GM23338 (cell line): ENCODE results near the gene AFAP1.
A peak's percentile ranks its signal among the peaks of the same experiment; 100 is the strongest.

Experiments used
- JUNB ChIP-seq: IDR thresholded peaks from one replicate; pipeline ENCODE4 v1.6.1; 2016; ENCODE audit warnings: antibody characterized with exemption; ENCODE audit not compliant: unreplicated experiment
- ZNF331 ChIP-seq: fragments of 250-450 bp; sonication (Bioruptor Pico); IDR thresholded peaks from 2 replicates; pipeline ENCODE4 v1.5.0; 2020; ENCODE audit warnings: low read depth, mild to moderate bottlenecking, moderate library complexity
- TF ChIP-seq, protein P1 (sequence below), 2 experiments: fragments of 200-600 bp in 1 of 2; sonication (generic) in 1 of 2; conservative IDR thresholded peaks; 2 replicates each; pipeline versions ENCODE4 v1.5.1 to v1.6.1; 2016 to 2017; ENCODE audit warnings: antibody characterized with exemption in 2 of 2, low read depth in 2 of 2, mild to moderate bottlenecking in 2 of 2, moderate library complexity in 1 of 2
- TF ChIP-seq, protein P2 (sequence below): IDR thresholded peaks from one replicate; pipeline ENCODE4 v1.6.1; 2018; ENCODE audit warnings: antibody characterized with exemption; ENCODE audit not compliant: unreplicated experiment

DNA sequence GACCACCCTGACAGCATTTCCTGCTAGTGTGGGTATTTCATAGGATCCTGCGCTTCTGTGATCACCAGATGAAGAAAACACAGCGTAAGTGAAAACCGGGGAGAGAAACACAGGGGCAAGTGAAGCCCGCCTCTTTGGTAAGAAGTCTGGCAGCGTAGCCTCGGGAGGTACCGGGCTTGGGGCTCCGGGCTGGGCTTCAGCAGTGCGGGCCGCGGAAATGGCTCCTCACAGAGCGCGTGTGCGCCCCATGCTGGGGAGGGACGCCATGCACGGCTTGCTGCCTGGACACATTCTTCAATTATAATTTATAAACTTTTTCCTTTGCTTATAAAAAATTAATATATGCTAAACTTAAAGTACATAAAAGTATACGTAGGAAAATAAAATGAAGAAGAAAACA is 151.5 kb downstream of the AFAP1 start:
- TF ChIP-seq ZNF331 (CRISPR knock-in tag) (no peak), JUNB (no peak)
- TF ChIP-seq, protein P1, sequence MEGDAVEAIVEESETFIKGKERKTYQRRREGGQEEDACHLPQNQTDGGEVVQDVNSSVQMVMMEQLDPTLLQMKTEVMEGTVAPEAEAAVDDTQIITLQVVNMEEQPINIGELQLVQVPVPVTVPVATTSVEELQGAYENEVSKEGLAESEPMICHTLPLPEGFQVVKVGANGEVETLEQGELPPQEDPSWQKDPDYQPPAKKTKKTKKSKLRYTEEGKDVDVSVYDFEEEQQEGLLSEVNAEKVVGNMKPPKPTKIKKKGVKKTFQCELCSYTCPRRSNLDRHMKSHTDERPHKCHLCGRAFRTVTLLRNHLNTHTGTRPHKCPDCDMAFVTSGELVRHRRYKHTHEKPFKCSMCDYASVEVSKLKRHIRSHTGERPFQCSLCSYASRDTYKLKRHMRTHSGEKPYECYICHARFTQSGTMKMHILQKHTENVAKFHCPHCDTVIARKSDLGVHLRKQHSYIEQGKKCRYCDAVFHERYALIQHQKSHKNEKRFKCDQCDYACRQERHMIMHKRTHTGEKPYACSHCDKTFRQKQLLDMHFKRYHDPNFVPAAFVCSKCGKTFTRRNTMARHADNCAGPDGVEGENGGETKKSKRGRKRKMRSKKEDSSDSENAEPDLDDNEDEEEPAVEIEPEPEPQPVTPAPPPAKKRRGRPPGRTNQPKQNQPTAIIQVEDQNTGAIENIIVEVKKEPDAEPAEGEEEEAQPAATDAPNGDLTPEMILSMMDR (conservative IDR thresholded peaks at IDR 0.05; ENCODE audit: low read depth in 2 of 2) = peak in 1 of 2 experiments; percentile 30; a peak in 2 of 4 replicates
- TF ChIP-seq, protein P2, sequence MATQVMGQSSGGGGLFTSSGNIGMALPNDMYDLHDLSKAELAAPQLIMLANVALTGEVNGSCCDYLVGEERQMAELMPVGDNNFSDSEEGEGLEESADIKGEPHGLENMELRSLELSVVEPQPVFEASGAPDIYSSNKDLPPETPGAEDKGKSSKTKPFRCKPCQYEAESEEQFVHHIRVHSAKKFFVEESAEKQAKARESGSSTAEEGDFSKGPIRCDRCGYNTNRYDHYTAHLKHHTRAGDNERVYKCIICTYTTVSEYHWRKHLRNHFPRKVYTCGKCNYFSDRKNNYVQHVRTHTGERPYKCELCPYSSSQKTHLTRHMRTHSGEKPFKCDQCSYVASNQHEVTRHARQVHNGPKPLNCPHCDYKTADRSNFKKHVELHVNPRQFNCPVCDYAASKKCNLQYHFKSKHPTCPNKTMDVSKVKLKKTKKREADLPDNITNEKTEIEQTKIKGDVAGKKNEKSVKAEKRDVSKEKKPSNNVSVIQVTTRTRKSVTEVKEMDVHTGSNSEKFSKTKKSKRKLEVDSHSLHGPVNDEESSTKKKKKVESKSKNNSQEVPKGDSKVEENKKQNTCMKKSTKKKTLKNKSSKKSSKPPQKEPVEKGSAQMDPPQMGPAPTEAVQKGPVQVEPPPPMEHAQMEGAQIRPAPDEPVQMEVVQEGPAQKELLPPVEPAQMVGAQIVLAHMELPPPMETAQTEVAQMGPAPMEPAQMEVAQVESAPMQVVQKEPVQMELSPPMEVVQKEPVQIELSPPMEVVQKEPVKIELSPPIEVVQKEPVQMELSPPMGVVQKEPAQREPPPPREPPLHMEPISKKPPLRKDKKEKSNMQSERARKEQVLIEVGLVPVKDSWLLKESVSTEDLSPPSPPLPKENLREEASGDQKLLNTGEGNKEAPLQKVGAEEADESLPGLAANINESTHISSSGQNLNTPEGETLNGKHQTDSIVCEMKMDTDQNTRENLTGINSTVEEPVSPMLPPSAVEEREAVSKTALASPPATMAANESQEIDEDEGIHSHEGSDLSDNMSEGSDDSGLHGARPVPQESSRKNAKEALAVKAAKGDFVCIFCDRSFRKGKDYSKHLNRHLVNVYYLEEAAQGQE = no peak
